Stomach smooth muscle (tissue), 2 donors: Measurements from ENCODE around the gene SCAMP3.
"Not testable (repeated sequence)": the region's sequence is repeated elsewhere in the genome, so short reads cannot be mapped to it uniquely, and the experiment has no call there.

Experiments
- H3K27ac ChIP-seq: one replicate; pipeline ENCODE4 v1.7.0; 2013; ENCODE audit warnings: mild to moderate bottlenecking, low read length, inconsistent platforms
- H3K27me3 ChIP-seq, 2 donors: one replicate each; pipeline ENCODE4 v1.7.0; 2013; ENCODE audit warnings: low read length in 2 of 2; ENCODE audit not compliant: insufficient read depth in 2 of 2, control insufficient read depth in 1 of 2
- H3K36me3 ChIP-seq, 2 donors: one replicate each; pipeline ENCODE4 v1.7.0; 2013; ENCODE audit warnings: low read length in 2 of 2; ENCODE audit not compliant: control insufficient read depth in 2 of 2, insufficient read depth in 2 of 2
- H3K4me1 ChIP-seq: one replicate; pipeline ENCODE4 v1.7.0; 2013; ENCODE audit warnings: low read length; ENCODE audit not compliant: control insufficient read depth, insufficient read depth
- H3K4me3 ChIP-seq, 2 donors: one replicate each; pipeline ENCODE4 v1.7.0; 2013; ENCODE audit warnings: low read length in 2 of 2
- H3K9ac ChIP-seq, 2 donors: one replicate each; pipeline ENCODE4 v1.7.0; 2013; ENCODE audit warnings: low read length in 2 of 2, mild to moderate bottlenecking in 1 of 2
- H3K9me3 ChIP-seq, 2 donors: one replicate each; pipeline ENCODE4 v1.7.0; 2013; ENCODE audit warnings: low read length in 2 of 2; ENCODE audit not compliant: control insufficient read depth in 2 of 2
- donor health status: healthy.
- donor health status: Pancreatic carcinoma.

The SCAMP3 gene

GRCh38 chr1:155242805-155243358, 19.3 kb downstream of the SCAMP3 start:
- Histone ChIP-seq H3K9ac (peak overlapping the region in 1 of 2 donors; percentile 74), H3K4me1 (peaks cover 30% of the 10 kb centered on the region), H3K4me3 (peak overlapping the region in 1 of 2 donors; percentile 81), H3K9me3 (no peaks in the 10 kb centered on the region), H3K27ac (peak overlapping the region; percentile 87), H3K36me3 (peaks cover 5 to 8% of the 10 kb centered on the region in 2 donors), H3K27me3 (no peaks in the 10 kb centered on the region)

DNA sequence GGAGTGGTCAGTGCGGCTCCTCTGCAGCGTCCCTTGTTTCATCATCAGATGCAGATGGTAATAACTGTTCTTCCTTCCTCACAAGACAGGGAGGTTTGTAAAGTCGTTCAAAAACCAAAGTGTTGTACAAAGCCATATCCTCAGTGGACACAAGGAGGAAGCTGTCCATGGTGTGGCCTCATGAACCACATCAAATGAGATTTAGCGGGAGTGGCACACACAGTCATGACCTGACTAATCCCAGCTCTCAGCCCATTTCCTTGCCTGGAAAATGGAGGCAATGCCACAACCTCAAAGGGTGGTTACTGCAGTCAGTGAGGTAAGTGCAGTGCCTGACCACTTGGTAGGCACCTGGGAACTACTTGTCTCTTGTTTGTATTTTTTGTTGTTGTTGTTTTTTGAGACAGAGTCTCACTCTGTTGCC, 20.3 kb downstream of the SCAMP3 start:
- Histone ChIP-seq H3K27ac (peak overlapping the region; percentile 41), H3K9ac (no peak overlapping the region), H3K9me3 (no peaks in the 10 kb centered on the region), H3K36me3 (peaks cover 0 to 2% of the 10 kb centered on the region in 2 donors), H3K4me3 (no peak overlapping the region), H3K27me3 (no peaks in the 10 kb centered on the region), H3K4me1 (peaks cover 30% of the 10 kb centered on the region)

DNA sequence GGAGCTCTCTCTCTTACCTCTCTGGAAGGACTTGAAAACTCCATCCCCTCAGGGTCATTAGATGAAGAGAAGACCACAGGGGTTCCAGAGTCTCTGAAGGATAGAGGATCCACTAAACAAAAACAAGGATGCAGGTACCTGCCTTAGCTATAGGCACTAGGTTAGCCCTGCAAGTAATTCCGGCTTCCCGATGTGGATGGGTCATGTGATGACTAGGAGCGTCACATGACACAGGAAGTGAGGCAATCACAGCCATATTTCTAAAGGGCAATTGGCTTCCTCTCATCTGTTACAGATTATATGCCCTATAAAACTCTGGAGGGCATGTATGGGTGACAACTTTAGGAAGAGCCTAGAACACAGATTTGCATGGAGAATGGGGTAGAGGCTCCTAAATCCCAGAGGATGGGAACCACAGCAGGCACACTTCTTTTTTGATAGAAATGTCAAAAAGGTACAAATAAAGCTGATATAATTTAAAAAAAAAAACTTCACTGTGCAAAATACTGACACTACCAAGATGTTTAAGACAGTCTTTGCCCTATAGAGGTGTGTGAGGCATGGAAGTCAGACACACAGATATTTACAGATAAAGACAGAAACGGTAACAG, 21.0 kb downstream of the SCAMP3 start:
- H3K27ac ChIP-seq: peak overlapping the region; percentile 41
- peak overlapping the region; percentile 64 to 69 for H3K4me3 ChIP-seq
- no peaks in the 10 kb centered on the region for H3K9me3 ChIP-seq
- peaks cover 3 to 4% of the 10 kb centered on the region in 2 donors for H3K36me3 ChIP-seq
- no peaks in the 10 kb centered on the region for H3K27me3 ChIP-seq
- peak overlapping the region; percentile 44 to 72 for H3K9ac ChIP-seq
- H3K4me1 ChIP-seq: peaks cover 30% of the 10 kb centered on the region

GRCh38 chr1:155236451-155236850, 25.7 kb downstream of the SCAMP3 start:
- no peak overlapping the region for H3K27ac ChIP-seq
- H3K4me3 ChIP-seq: no peak overlapping the region
- no peaks in the 10 kb centered on the region for H3K27me3 ChIP-seq
- H3K36me3 ChIP-seq: peaks cover 6 to 7% of the 10 kb centered on the region in 2 donors
- no peaks in the 10 kb centered on the region for H3K9me3 ChIP-seq
- H3K4me1 ChIP-seq: peaks cover 22% of the 10 kb centered on the region
- no peak overlapping the region for H3K9ac ChIP-seq

GRCh38 chr1:155235375-155235774, 26.8 kb downstream of the SCAMP3 start:
- H3K27ac ChIP-seq, H3K9me3 ChIP-seq, H3K9ac ChIP-seq, H3K4me3 ChIP-seq, H3K36me3 ChIP-seq, H3K27me3 ChIP-seq: not testable (repeated sequence)
- H3K4me1 ChIP-seq: peaks cover 16% of the 10 kb centered on the region

DNA sequence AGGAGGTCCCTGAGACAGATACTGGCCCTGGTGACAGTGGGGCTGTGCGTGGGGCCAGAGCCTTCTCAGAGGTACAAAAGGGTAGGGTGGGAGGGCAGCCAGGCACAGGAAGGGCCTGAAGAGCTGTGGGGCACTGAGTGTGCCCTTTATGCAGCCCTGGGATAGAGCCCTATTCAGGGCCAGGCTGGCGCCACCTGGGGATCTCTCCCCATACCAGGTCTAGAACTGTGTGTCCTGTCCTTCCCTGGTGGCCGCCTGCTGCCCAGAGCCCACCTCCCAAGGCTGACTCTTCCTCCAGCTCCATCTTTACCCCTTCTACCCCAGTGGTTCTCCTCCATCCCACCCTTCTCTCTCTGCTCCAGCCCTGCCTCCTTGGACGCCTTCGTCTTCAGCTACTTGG, 28.7 kb downstream of the SCAMP3 start:
- not testable (repeated sequence) for H3K9ac ChIP-seq, H3K4me3 ChIP-seq

DNA sequence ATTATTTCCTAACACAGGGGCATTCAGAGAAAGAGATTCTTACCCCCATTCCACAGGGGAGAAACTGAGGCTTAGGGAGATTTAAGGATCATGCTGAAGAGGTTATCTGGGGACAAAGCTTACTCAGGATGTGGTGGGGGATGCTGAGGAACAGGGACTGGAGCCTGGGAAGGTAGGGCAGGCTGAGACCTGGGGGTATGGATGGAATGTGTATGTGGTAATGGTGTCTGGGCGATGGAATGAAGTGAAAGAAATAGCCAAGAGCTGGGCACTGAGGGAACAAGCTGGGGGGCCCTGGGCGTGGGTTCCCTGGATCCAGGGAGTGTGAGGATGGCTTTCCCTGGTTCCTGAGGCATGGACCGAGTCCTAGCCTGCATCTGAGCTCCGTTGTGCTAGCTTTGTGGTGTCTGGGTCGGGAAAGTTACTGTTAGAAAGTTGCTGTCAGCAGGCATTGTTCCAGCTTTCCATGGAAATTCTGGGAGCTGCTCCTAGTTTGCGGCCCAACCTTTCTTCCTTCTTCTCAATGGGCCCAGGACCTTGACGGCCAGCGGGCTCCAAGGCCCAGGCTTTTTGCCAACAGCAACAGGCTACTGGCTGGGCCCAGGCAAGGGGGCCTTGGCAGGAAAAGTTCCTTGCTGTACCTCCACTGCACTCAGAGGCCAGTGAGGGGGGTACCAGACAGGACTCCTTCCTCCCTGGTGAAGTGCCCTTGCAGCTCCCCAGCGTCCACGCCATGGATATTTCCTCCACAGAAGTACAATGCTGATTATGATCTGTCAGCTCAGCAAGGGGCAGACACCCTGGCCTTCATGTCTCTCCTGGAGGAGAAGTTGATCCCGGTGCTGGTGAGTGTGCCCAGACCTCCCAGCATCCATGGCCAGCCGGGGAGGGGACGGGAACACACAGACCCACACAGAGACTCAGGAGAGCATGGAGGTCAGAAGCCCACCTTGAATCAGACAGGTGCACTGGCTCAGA, 29.9 kb downstream of the SCAMP3 start:
- H3K27ac ChIP-seq: peak overlapping the region; percentile 73
- not testable (repeated sequence) for H3K4me3 ChIP-seq, H3K9me3 ChIP-seq, H3K27me3 ChIP-seq, H3K36me3 ChIP-seq, H3K9ac ChIP-seq
- H3K4me1 ChIP-seq: peaks cover 23% of the 10 kb centered on the region

More for the DNA sequence above, 28.7 kb downstream of the SCAMP3 start:
- H3K36me3 ChIP-seq, H3K27ac ChIP-seq, H3K27me3 ChIP-seq, H3K9me3 ChIP-seq: not testable (repeated sequence)
- H3K4me1 ChIP-seq: peaks cover 14% of the 10 kb centered on the region

DNA sequence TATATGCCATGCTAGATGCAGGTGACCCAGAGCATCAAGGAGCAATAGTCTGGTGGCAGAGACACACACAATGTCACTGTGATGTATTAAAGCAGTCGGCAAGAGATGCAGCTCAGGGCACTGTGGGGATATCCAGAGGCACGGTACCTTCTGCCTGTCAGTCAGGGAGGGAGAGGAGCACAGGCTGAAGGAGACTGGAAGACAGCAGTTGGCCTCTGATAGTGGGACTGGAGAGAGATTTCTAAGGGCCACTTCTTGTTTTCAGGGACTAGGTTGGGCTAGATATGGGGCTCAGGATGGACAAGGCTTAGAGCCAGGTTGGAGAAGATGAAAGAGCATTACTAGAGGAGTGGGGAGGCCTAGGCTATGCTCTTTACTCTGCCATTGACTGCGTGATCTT, 30.9 kb downstream of the SCAMP3 start:
- Histone ChIP-seq H3K27ac (peak overlapping the region; percentile 73), H3K4me1 (peaks cover 29% of the 10 kb centered on the region)
- not testable (repeated sequence) for H3K4me3 ChIP-seq, H3K36me3 ChIP-seq, H3K9me3 ChIP-seq, H3K27me3 ChIP-seq, H3K9ac ChIP-seq

GRCh38 chr1:155228096-155228427, 34.1 kb downstream of the SCAMP3 start:
- H3K4me3 ChIP-seq: peak overlapping the region; percentile 80 to 81
- H3K4me1 ChIP-seq: peaks cover 31% of the 10 kb centered on the region
- H3K27me3 ChIP-seq: no peaks in the 10 kb centered on the region
- peak overlapping the region; percentile 62 to 87 for H3K9ac ChIP-seq
- no peaks in the 10 kb centered on the region for H3K9me3 ChIP-seq
- no peaks in the 10 kb centered on the region for H3K36me3 ChIP-seq
- peak overlapping the region; percentile 85 for H3K27ac ChIP-seq

- Histone ChIP-seq H3K27me3 (no peaks in the 10 kb centered on the region), H3K9me3 (no peaks in the 10 kb centered on the region), H3K36me3 (no peaks in the 10 kb centered on the region), H3K4me1 (peaks cover 27% of the 10 kb centered on the region), H3K4me3 (peak overlapping the region; percentile 80 to 81), H3K27ac (peak overlapping the region; percentile 85), H3K9ac (peak overlapping the region; percentile 62 to 87)
Observed at GRCh38 chr1:155227261-155228095, 34.7 kb downstream of the SCAMP3 start.
